ENCODE data around the gene PTPN9. TPM values are rescaled to one million over a fixed set of nuclear protein-coding genes. Genes with fewer than 3 reads are reported as not detected.
"Not testable (repeated sequence)": the region's sequence is repeated elsewhere in the genome, so short reads cannot be mapped to it uniquely, and the experiment has no call there.

The PTPN9 gene
- total and polyA plus RNA-seq, 4 donors, result 32.4 to 44.0 (median 39.3) TPM

- H3K27ac ChIP-seq (ENCODE audit: low read depth, low read length), result peak within 1 kb of the TSS; percentile 99
- no peaks in the 10 kb centered on the region for H3K36me3 ChIP-seq (ENCODE audit: control insufficient read depth, insufficient read depth, low read length)
- no peaks in the 10 kb centered on the region for H3K27me3 ChIP-seq (ENCODE audit: control insufficient read depth, insufficient read depth, low read length)
- DNase-seq (ENCODE audit: low read depth in 4 of 6, low spot score in 6 of 6), result peak; percentile 98 to 100 (median 100)
- 1% methylated on average over 17 of the region's 39 CpGs for WGBS (ENCODE audit: insufficient coverage)
- H3K4me1 ChIP-seq (ENCODE audit: control insufficient read depth, insufficient read depth, low read length), result peaks cover 37% of the 10 kb centered on the region
- H3K4me3 ChIP-seq (ENCODE audit: low read depth, low read length), result peak within 1 kb of the TSS; percentile 96
- no peaks in the 10 kb centered on the region for H3K9me3 ChIP-seq (ENCODE audit: control insufficient read depth, insufficient read depth, low read length)
Measured at GRCh38 chr15:75451674-75452363, 127.3 kb downstream of the PTPN9 start, which contains the start of gene SIN3A. TSS of gene SIN3A (minus strand) at chr15:75451690. CDS start at chr15:75430375, 21,315 bp downstream.

- peak overlapping the region; percentile 99 for H3K27ac ChIP-seq (ENCODE audit: low read depth, low read length)
- H3K27me3 ChIP-seq (ENCODE audit: control insufficient read depth, insufficient read depth, low read length), result no peaks in the 10 kb centered on the region
- H3K9me3 ChIP-seq (ENCODE audit: control insufficient read depth, insufficient read depth, low read length), result no peaks in the 10 kb centered on the region
- 0% methylated on average over 15 of the region's 45 CpGs for WGBS (ENCODE audit: insufficient coverage)
- H3K36me3 ChIP-seq (ENCODE audit: control insufficient read depth, insufficient read depth, low read length), result no peaks in the 10 kb centered on the region
- H3K4me3 ChIP-seq (ENCODE audit: low read depth, low read length), result peak overlapping the region; percentile 93
- DNase-seq (ENCODE audit: low read depth in 4 of 6, low spot score in 6 of 6), result no peak
- H3K4me1 ChIP-seq (ENCODE audit: control insufficient read depth, insufficient read depth, low read length), result peaks cover 37% of the 10 kb centered on the region
Measured at GRCh38 chr15:75451202-75451673, 127.9 kb downstream of the PTPN9 start.

- Histone ChIP-seq H3K27ac (ENCODE audit: low read depth, low read length) (peak overlapping the region; percentile 87), H3K27me3 (ENCODE audit: control insufficient read depth, insufficient read depth, low read length) (no peaks in the 10 kb centered on the region)
Measured at GRCh38 chr15:75450307-75451201, 128.6 kb downstream of the PTPN9 start.

GRCh38 chr15:75449585-75450306 is 129.4 kb downstream of the PTPN9 start:
- Histone ChIP-seq H3K27ac (ENCODE audit: low read depth, low read length) (peak overlapping the region; percentile 87), H3K4me1 (ENCODE audit: control insufficient read depth, insufficient read depth, low read length) (peaks cover 31% of the 10 kb centered on the region), H3K27me3 (ENCODE audit: control insufficient read depth, insufficient read depth, low read length) (no peaks in the 10 kb centered on the region), H3K4me3 (ENCODE audit: low read depth, low read length) (peak overlapping the region; percentile 84), H3K36me3 (ENCODE audit: control insufficient read depth, insufficient read depth, low read length) (no peaks in the 10 kb centered on the region), H3K9me3 (ENCODE audit: control insufficient read depth, insufficient read depth, low read length) (no peaks in the 10 kb centered on the region)
- 81% methylated on average over 3 of the region's 14 CpGs for WGBS (ENCODE audit: insufficient coverage)
- DNase-seq (ENCODE audit: low read depth in 4 of 6, low spot score in 6 of 6), result no peak

More at GRCh38 chr15:75450307-75451201, 128.6 kb downstream of the PTPN9 start:
- peak overlapping the region; percentile 84 for H3K4me3 ChIP-seq (ENCODE audit: low read depth, low read length)
- DNase-seq (ENCODE audit: low read depth in 4 of 6, low spot score in 6 of 6), result peak; percentile 69 to 98 (median 86)
- under 1% methylated on average over 25 of the region's 62 CpGs for WGBS (ENCODE audit: insufficient coverage)
- no peaks in the 10 kb centered on the region for H3K36me3 ChIP-seq (ENCODE audit: control insufficient read depth, insufficient read depth, low read length)
- peaks cover 31% of the 10 kb centered on the region for H3K4me1 ChIP-seq (ENCODE audit: control insufficient read depth, insufficient read depth, low read length)
- H3K9me3 ChIP-seq (ENCODE audit: control insufficient read depth, insufficient read depth, low read length), result no peaks in the 10 kb centered on the region

- H3K4me1 ChIP-seq (ENCODE audit: control insufficient read depth, insufficient read depth, low read length), result peaks cover 24% of the 10 kb centered on the region
- not testable (repeated sequence) for H3K9me3 ChIP-seq (ENCODE audit: control insufficient read depth, insufficient read depth, low read length); DNase-seq (ENCODE audit: low read depth in 4 of 6, low spot score in 6 of 6); H3K27me3 ChIP-seq (ENCODE audit: control insufficient read depth, insufficient read depth, low read length); H3K27ac ChIP-seq (ENCODE audit: low read depth, low read length); H3K36me3 ChIP-seq (ENCODE audit: control insufficient read depth, insufficient read depth, low read length); H3K4me3 ChIP-seq (ENCODE audit: low read depth, low read length)
- WGBS (ENCODE audit: insufficient coverage), result 82% methylated on average over 10 of the region's 13 CpGs
Measured at GRCh38 chr15:75448171-75448570, 130.9 kb downstream of the PTPN9 start.

GRCh38 chr15:75446151-75446550 is 133.0 kb downstream of the PTPN9 start:
- H3K4me1 ChIP-seq (ENCODE audit: control insufficient read depth, insufficient read depth, low read length), result peaks cover 11% of the 10 kb centered on the region
- H3K27ac ChIP-seq (ENCODE audit: low read depth, low read length), result no peak overlapping the region
- H3K4me3 ChIP-seq (ENCODE audit: low read depth, low read length), result no peak overlapping the region
- peaks cover 8% of the 10 kb centered on the region for H3K36me3 ChIP-seq (ENCODE audit: control insufficient read depth, insufficient read depth, low read length)
- DNase-seq (ENCODE audit: low read depth in 4 of 6, low spot score in 6 of 6), result no peak
- 84% methylated on average over 3 of the region's 3 CpGs for WGBS (ENCODE audit: insufficient coverage)
- H3K27me3 ChIP-seq (ENCODE audit: control insufficient read depth, insufficient read depth, low read length), result no peaks in the 10 kb centered on the region
- H3K9me3 ChIP-seq (ENCODE audit: control insufficient read depth, insufficient read depth, low read length), result no peaks in the 10 kb centered on the region

- not testable (repeated sequence) for H3K4me1 ChIP-seq (ENCODE audit: control insufficient read depth, insufficient read depth, low read length); DNase-seq (ENCODE audit: low read depth in 4 of 6, low spot score in 6 of 6); H3K27me3 ChIP-seq (ENCODE audit: control insufficient read depth, insufficient read depth, low read length); H3K4me3 ChIP-seq (ENCODE audit: low read depth, low read length); H3K9me3 ChIP-seq (ENCODE audit: control insufficient read depth, insufficient read depth, low read length); H3K27ac ChIP-seq (ENCODE audit: low read depth, low read length)
- peaks cover 12% of the 10 kb centered on the region for H3K36me3 ChIP-seq (ENCODE audit: control insufficient read depth, insufficient read depth, low read length)
- WGBS (ENCODE audit: insufficient coverage), result no CpG with 5 or more reads among the region's 10 CpGs
Measured at GRCh38 chr15:75445324-75445723, 133.8 kb downstream of the PTPN9 start.

- not testable (repeated sequence) for H3K4me1 ChIP-seq (ENCODE audit: control insufficient read depth, insufficient read depth, low read length); H3K4me3 ChIP-seq (ENCODE audit: low read depth, low read length); H3K9me3 ChIP-seq (ENCODE audit: control insufficient read depth, insufficient read depth, low read length); H3K27me3 ChIP-seq (ENCODE audit: control insufficient read depth, insufficient read depth, low read length); DNase-seq (ENCODE audit: low read depth in 4 of 6, low spot score in 6 of 6); H3K27ac ChIP-seq (ENCODE audit: low read depth, low read length)
- peaks cover 12% of the 10 kb centered on the region for H3K36me3 ChIP-seq (ENCODE audit: control insufficient read depth, insufficient read depth, low read length)
- no CpG with 5 or more reads among the region's 8 CpGs for WGBS (ENCODE audit: insufficient coverage)
Measured at GRCh38 chr15:75443972-75444453, 135.1 kb downstream of the PTPN9 start.

- no peaks in the 10 kb centered on the region for H3K27me3 ChIP-seq (ENCODE audit: control insufficient read depth, insufficient read depth, low read length)
- no peak overlapping the region for H3K4me3 ChIP-seq (ENCODE audit: low read depth, low read length)
- H3K36me3 ChIP-seq (ENCODE audit: control insufficient read depth, insufficient read depth, low read length), result peaks cover 18% of the 10 kb centered on the region
- WGBS (ENCODE audit: insufficient coverage), result 100% methylated on average over 2 of the region's 4 CpGs
- no peak overlapping the region for H3K27ac ChIP-seq (ENCODE audit: low read depth, low read length)
- no peaks in the 10 kb centered on the region for H3K4me1 ChIP-seq (ENCODE audit: control insufficient read depth, insufficient read depth, low read length)
- no peaks in the 10 kb centered on the region for H3K9me3 ChIP-seq (ENCODE audit: control insufficient read depth, insufficient read depth, low read length)
- DNase-seq (ENCODE audit: low read depth in 4 of 6, low spot score in 6 of 6), result no peak
Measured at GRCh38 chr15:75437721-75438120, 141.4 kb downstream of the PTPN9 start.
